A549 (cell line): ENCODE results near the gene SHISAL2A.

ENCODE experiments used
- CBX2 ChIP-seq: fragments of 200-600 bp; sonication (generic); IDR thresholded peaks from 2 replicates; pipeline ENCODE4 v1.6.1; 2016; ENCODE audit warnings: low read depth, mild to moderate bottlenecking, borderline replicate concordance
- CHD4 ChIP-seq: fragments of 200-600 bp; sonication (generic); IDR thresholded peaks from 2 replicates; pipeline ENCODE4 v1.6.1; 2016; ENCODE audit warnings: antibody characterized with exemption, mild to moderate bottlenecking, borderline replicate concordance
- EP300 ChIP-seq, 2 experiments: fragments of >200 bp; sonication (Bioruptor Twin); formaldehyde crosslinking; IDR thresholded peaks; 2 replicates in 1 of 2; 3 replicates in 1 of 2; pipeline ENCODE4 v1.6.1; 2016 to 2017
- MAZ ChIP-seq: fragments of 150-350 bp; IDR thresholded peaks from 2 replicates; pipeline ENCODE4 v1.6.1; 2014; ENCODE audit warnings: antibody characterized with exemption, low read depth, low read length, borderline replicate concordance
- RAD21 ChIP-seq, 2 experiments: fragments of >200 bp in 1 of 2; sonication (Bioruptor Twin) in 1 of 2; formaldehyde crosslinking in 1 of 2; IDR thresholded peaks in 1 of 2; conservative IDR thresholded peaks in 1 of 2; 2 replicates in 1 of 2; 3 replicates in 1 of 2; pipeline ENCODE4 v1.6.1; 2012 to 2018; ENCODE audit warnings: inconsistent platforms in 1 of 2
- TP53 ChIP-seq: fragments of 250-450 bp; sonication (Bioruptor Pico); IDR thresholded peaks from 2 replicates; pipeline ENCODE4 v1.5.0; 2021; ENCODE audit warnings: mild to moderate bottlenecking, moderate library complexity
- ZFP36 ChIP-seq: fragments of 450-650 bp; IDR thresholded peaks from 2 replicates; pipeline ENCODE4 v1.6.1; 2014; ENCODE audit warnings: borderline replicate concordance; ENCODE audit not compliant: partially characterized antibody
- TF ChIP-seq, protein P1 (sequence below): fragments of >200 bp; sonication (Bioruptor Twin); formaldehyde crosslinking; IDR thresholded peaks from 3 replicates; pipeline ENCODE4 v1.5.1; 2016
- TF ChIP-seq, protein P2 (sequence below): fragments of 200-600 bp; sonication (generic); IDR thresholded peaks from 2 replicates; pipeline ENCODE4 v1.6.1; 2016; ENCODE audit warnings: antibody characterized with exemption, mild to moderate bottlenecking, moderate library complexity
- TF ChIP-seq, protein P3 (sequence below): fragments of 150-350 bp; IDR thresholded peaks from 2 replicates; pipeline ENCODE4 v1.6.1; 2014; ENCODE audit warnings: low read depth, mild to moderate bottlenecking, low read length

DNA sequence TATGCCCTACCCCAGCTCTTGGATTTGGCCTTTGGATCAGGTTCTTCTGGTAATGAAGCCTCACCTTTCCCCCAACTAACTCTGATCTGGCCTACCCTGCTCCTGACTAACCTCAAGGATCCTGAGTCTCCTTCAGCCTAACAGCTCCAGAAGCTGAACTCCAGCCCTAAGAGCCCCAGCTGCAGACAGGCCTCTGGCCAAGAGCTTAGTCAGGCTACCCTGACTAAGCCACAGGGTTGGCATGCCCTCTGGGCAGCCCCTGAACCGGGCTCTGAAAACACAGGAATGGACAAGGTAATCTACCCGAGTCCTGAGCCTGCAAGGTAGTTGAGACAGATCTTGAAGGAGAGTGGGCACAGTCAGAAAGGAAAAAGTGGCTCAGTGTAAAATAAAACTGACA is 35.7 kb downstream of the SHISAL2A start:
- TF ChIP-seq ZFP36 (no peak), CHD4 (no peak), EP300 (IDR thresholded peaks at IDR 0.05) (no peak), RAD21 (conservative IDR thresholded peaks at IDR 0.05 in 1 of 2, IDR thresholded peaks at IDR 0.05 in 1 of 2) (no peak), CBX2 (no peak), TP53 (CRISPR knock-in tag) (no peak), MAZ (no peak)
- TF ChIP-seq, protein P1, sequence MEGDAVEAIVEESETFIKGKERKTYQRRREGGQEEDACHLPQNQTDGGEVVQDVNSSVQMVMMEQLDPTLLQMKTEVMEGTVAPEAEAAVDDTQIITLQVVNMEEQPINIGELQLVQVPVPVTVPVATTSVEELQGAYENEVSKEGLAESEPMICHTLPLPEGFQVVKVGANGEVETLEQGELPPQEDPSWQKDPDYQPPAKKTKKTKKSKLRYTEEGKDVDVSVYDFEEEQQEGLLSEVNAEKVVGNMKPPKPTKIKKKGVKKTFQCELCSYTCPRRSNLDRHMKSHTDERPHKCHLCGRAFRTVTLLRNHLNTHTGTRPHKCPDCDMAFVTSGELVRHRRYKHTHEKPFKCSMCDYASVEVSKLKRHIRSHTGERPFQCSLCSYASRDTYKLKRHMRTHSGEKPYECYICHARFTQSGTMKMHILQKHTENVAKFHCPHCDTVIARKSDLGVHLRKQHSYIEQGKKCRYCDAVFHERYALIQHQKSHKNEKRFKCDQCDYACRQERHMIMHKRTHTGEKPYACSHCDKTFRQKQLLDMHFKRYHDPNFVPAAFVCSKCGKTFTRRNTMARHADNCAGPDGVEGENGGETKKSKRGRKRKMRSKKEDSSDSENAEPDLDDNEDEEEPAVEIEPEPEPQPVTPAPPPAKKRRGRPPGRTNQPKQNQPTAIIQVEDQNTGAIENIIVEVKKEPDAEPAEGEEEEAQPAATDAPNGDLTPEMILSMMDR, result no peak
- TF ChIP-seq, protein P2, sequence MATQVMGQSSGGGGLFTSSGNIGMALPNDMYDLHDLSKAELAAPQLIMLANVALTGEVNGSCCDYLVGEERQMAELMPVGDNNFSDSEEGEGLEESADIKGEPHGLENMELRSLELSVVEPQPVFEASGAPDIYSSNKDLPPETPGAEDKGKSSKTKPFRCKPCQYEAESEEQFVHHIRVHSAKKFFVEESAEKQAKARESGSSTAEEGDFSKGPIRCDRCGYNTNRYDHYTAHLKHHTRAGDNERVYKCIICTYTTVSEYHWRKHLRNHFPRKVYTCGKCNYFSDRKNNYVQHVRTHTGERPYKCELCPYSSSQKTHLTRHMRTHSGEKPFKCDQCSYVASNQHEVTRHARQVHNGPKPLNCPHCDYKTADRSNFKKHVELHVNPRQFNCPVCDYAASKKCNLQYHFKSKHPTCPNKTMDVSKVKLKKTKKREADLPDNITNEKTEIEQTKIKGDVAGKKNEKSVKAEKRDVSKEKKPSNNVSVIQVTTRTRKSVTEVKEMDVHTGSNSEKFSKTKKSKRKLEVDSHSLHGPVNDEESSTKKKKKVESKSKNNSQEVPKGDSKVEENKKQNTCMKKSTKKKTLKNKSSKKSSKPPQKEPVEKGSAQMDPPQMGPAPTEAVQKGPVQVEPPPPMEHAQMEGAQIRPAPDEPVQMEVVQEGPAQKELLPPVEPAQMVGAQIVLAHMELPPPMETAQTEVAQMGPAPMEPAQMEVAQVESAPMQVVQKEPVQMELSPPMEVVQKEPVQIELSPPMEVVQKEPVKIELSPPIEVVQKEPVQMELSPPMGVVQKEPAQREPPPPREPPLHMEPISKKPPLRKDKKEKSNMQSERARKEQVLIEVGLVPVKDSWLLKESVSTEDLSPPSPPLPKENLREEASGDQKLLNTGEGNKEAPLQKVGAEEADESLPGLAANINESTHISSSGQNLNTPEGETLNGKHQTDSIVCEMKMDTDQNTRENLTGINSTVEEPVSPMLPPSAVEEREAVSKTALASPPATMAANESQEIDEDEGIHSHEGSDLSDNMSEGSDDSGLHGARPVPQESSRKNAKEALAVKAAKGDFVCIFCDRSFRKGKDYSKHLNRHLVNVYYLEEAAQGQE, result no peak
- TF ChIP-seq, protein P3, sequence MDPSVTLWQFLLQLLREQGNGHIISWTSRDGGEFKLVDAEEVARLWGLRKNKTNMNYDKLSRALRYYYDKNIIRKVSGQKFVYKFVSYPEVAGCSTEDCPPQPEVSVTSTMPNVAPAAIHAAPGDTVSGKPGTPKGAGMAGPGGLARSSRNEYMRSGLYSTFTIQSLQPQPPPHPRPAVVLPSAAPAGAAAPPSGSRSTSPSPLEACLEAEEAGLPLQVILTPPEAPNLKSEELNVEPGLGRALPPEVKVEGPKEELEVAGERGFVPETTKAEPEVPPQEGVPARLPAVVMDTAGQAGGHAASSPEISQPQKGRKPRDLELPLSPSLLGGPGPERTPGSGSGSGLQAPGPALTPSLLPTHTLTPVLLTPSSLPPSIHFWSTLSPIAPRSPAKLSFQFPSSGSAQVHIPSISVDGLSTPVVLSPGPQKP, result no peak
